Measurements from ENCODE around the gene CPNE4.

Gene CPNE4

DNA sequence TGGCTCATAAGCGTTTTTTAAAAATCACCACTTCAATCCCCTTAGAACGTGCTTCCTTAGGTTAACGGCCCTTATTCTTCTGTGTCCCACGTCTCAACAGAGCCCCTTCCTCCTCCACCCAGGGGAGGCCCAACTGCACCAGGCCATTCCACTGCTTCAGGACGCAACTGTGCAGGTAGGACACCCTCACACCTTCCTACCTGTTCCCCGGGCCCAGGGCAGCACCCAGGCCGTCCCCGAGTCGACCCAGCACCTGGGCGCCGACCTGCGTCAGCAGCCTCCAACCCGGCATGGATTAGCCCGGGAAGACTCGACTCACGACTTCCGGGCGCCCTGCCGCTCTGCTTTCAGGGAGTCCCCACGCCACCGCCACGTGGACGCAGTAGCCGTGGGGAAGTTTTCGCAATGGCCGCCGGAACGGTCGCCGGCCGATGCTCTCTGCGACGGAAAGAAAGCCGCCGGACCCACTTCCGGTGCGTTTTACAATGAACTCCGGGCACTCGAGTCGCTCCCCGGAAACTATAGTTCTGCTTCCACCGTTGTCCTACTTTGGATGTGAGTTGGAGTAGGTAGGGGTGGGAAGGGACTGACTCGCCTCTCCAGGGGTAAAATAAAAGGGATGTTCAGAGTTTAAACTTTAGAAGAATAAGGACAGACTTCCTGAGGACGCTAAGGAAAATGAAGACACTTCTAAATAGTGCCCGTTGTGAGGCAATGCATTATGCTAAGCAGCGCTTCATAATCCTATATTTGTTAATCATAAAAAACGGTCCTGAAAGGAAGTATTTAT lies 532.1 kb downstream of the CPNE4 start, which contains the start of gene MRPL3:
Gene MRPL3 (minus strand): TSS at position 442 of the 790 bp plus-strand sequence. CDS start 150 bp downstream, at position 292.
- peak; percentile 88 for DNase-seq

GRCh38 chr3:131501949-131502348 lies 532.9 kb downstream of the CPNE4 start:
- no peak for DNase-seq

DNA sequence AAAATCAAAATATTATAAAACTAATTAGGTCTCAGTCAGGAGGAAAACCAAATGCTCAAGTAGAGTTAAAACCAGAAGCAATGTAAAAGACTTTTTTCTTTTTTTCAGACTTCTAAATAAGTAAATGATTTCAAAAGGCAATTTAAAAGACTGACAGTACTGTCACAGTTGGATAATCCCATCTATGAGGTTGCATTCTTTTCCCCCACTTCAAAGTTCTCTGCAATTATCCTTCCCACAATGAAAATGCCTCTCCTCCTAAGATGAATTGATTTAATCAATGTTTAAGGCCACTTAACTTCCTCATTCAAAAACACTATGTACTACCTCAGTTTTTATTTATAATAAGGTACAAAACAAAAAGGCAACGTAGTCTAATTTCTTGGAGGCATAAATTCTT lies 540.1 kb downstream of the CPNE4 start:
- no peak for DNase-seq

DNA sequence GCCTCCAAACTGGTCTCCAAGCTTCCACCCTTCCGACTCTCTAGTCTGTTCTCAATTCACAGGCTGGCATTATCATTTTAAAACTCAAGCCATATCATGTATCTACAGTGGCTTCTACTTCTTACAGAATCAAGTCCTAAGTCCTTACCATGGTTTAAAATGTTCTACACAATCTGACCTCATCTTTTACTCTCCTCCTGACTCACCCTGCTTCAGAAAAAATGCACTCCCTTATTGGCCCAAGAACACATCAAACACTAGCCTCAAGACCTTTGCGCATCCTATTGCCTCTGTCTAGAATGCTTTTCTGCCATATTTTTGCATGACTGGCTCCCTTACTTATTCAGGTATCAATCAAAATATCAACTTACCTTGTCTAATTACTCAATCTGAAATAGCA lies 543.0 kb downstream of the CPNE4 start:
- no peak for DNase-seq

GRCh38 chr3:131491084-131491483 lies 543.7 kb downstream of the CPNE4 start:
- DNase-seq, result no peak

DNA sequence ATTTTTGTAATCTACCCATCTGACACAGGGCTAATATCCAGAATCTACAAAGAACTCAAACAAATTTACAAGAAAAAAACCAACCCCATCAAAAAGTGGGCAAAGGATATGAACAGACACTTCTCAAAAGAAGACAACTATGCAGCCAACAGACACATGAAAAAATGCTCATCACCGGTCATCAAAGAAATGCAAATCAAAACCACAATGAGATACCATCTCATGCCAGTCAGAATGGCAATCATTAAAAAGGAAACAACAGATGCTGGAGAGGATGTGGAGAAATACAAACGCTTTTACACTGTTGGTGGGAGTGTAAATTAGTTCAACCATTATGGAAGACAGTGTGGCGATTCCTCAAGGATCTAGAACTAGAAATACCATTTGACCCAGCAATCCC lies 548.3 kb downstream of the CPNE4 start:
- peak; percentile 48 for DNase-seq

GRCh38 chr3:131485119-131485518 lies 549.7 kb downstream of the CPNE4 start:
- DNase-seq, result no peak

DNA sequence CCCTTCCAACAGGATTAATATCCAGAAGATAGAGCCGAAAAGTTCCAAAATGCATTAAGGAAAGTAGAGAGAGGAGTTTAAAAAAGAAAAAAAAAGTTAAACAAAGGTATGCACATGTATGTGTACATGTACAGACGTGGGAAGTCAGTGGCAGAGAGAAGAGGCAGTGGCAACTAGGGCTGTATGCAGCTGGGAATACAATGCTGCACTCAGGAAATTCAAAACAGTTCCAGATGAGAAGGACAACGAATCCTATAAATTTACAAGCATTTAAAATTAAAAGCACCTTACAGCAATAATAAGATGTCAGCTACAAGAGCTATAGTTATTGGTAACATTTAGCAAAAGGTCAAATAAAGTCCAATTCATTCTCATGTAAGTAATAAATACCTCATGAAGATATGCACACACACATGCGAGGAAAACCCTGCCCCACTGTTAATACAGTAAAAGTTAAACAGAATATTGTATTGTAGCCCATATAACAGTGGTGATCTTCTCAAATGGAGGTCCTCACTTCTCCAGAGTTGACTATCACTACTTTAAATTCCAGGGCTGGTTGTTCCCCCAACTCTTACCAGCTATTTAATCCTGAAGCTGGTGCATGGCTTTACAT lies 550.2 kb downstream of the CPNE4 start:
- DNase-seq, result no peak

Measured in CD4-positive, alpha-beta T cell treated with Interleukin-17A for 1 hour (primary cell).